WI38 (cell line): Measurements from ENCODE around the gene ANK3.

Experiments
- H3K4me3 ChIP-seq: 2 replicates; pipeline ENCODE4 v1.5.1; 2011; ENCODE audit warnings: low read depth, mild to moderate bottlenecking, control low read depth, low read length
- TF ChIP-seq, protein P1 (sequence below): IDR thresholded peaks from 2 replicates; pipeline ENCODE4 v1.5.1; 2012; ENCODE audit warnings: low read depth, mild to moderate bottlenecking, control low read depth, low read length

The ANK3 gene

DNA sequence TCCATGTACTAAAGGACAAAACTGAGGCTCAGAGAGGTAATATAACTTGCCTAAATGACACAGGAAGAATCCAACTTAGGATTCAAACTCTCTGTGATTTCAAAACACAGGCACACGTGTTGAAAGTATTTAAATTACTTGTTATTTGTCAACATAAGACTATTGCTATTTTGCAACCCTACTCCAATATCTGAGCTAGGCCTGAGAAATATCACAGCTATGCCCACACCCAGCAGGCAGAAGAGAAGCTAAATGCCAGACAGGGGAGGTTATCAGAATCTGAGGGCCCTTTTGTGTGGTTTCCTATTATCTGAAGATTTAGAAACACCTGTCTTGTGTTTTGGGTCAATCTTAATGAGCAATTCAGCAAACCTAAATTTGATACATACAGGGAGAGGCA lies 204.3 kb downstream of the ANK3 start:
- TF ChIP-seq, protein P1, sequence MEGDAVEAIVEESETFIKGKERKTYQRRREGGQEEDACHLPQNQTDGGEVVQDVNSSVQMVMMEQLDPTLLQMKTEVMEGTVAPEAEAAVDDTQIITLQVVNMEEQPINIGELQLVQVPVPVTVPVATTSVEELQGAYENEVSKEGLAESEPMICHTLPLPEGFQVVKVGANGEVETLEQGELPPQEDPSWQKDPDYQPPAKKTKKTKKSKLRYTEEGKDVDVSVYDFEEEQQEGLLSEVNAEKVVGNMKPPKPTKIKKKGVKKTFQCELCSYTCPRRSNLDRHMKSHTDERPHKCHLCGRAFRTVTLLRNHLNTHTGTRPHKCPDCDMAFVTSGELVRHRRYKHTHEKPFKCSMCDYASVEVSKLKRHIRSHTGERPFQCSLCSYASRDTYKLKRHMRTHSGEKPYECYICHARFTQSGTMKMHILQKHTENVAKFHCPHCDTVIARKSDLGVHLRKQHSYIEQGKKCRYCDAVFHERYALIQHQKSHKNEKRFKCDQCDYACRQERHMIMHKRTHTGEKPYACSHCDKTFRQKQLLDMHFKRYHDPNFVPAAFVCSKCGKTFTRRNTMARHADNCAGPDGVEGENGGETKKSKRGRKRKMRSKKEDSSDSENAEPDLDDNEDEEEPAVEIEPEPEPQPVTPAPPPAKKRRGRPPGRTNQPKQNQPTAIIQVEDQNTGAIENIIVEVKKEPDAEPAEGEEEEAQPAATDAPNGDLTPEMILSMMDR, result no peak
- H3K4me3 ChIP-seq, result no peak overlapping the region

DNA sequence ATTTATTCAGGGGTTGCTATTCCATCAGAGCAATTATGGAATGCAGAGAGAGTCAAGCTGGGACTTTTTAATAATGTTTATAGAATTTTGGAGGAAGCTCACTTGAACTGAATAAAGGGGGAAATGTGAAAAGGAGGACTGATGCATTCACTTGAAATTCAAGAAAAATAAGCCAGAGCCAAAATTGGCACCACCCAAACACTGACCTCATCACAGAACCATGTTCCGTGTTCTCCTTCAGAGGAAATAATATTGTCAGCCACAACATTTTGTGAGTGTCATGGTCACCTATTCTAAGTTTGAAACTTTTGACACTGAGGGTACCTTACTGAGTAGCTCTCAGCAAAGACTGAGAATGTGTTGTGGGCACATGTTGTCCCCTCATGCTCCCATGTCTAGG lies 207.0 kb downstream of the ANK3 start:
- H3K4me3 ChIP-seq, result no peak overlapping the region
- TF ChIP-seq, protein P1, result no peak

DNA sequence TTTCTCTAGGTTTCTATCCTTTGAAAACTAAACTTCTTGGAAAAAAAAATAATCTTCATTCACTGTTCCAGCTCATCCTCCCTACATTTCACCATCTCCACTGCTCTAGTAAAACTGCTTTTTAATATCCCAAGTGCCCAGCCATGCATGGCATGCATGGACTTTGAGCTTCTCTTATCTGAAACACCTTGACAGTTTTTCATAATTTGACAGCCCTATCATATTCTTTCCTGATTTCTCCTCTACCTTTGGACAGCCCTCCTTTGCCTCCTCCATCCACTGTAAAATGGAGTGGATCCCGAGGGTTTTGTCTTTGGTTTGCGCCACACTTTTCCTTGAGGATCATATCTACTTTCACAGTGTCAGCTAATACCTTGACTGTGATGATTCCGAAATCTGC lies 212.8 kb downstream of the ANK3 start:
- H3K4me3 ChIP-seq, result no peak overlapping the region
- TF ChIP-seq, protein P1, result no peak

DNA sequence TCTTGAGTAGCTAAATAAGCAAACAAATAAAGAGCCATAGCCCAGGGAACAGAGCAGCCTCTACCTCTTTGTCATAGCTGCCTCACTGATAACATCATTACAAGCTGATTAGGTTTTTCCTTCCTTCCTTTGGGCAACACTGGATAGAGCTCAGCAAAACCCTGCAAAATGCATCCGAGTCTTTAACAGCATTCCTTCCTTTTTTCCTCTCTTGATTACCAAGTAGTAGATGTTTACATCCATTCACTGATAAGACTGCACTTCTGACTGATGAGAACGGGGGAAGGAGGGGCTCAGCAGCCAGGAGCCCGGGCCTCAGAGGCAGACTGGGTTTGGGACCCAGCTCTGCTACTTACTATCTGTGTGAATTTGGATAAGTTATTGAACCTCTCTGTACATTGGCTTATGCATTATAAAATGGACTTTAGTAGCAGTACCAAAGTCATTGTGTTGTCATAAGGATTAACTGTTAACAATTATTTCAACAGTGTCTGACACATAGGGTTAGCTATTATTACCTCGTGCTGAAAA lies 214.2 kb downstream of the ANK3 start:
- TF ChIP-seq, protein P1, result no peak
- no peak overlapping the region for H3K4me3 ChIP-seq

DNA sequence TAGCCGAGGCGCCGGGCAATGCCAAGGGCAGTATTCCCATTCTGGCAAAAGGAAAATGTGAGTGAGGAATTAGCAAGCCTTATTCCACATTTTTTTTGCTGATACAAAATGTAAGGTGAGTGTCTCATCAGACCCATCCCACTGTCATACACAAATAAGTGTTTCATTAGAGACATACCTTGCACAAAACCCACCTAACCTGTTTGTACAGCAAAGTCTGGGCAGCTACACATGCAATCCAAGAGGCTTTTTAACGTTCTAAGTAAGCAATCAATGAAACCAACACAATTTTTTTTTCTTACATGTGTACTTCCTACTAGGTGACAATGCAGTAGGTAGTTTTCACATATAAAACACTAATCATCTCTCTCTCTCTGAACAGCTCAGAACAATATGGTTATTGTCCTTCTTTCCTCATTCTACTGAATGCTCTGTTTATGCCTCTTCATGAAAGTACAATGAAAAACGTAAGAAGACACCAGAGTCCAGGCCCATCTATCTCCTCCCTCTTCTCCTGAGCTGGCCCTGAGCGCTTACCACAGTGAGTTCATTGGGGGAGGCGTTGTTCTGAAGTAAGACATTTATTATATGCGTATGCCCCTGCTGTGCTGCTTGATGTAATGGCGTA lies 217.2 kb downstream of the ANK3 start:
- TF ChIP-seq, protein P1, result no peak
- H3K4me3 ChIP-seq, result no peak overlapping the region

DNA sequence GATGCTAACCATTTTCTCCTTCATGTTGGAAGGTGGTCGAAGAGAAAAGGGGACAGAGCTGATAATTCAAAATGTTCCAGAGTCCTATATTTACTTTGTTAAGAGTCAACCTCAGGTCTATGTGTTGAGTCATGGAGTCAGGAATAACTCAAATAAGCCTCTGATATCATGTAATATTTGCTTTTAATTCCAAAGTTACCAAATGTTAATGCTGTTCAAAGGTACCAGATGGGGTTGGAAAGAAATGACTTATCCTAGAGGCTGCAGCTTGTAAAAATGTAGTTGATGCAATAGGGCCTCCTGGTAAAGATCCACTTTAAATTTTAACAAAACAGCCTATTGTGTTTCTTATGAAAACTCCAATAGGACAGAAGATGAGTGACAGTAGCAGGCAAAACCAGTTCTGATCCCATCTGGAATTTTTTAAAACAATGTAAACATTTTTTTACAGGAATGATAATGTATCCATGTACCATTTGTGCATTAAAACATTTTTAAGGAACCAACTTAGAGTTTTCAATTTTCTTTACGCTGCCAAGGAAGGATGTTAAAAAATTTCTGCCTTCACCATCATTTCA lies 218.2 kb downstream of the ANK3 start:
- no peak overlapping the region for H3K4me3 ChIP-seq
- TF ChIP-seq, protein P1, result no peak

DNA sequence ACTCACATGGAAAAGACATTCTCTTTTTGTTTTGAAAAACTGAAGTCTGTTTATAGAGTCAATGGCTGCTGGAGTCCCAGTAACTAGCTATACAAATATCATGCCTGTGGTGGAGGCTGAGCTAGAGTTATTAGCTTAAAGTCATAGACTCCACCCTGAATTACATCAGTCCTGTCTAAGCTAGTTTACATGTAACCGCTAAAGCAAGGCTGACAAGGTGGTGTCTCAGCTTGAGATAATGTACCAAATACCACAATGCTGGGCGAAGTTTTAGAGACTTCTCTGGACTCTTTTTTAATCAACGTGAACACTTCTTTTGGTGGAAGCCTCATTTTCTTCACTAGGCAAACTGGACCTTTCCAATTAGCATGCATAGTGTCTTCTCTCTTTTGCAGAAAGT lies 219.4 kb downstream of the ANK3 start:
- TF ChIP-seq, protein P1, result no peak
- H3K4me3 ChIP-seq, result no peak overlapping the region
